Measurements from ENCODE around the gene FOXL2NB.
"Not testable (repeated sequence)": the region's sequence is repeated elsewhere in the genome, so short reads cannot be mapped to it uniquely, and the experiment has no call there.

The FOXL2NB gene

GRCh38 chr3:138919325-138919724, 27.7 kb upstream of the FOXL2NB start:
- H2AFZ ChIP-seq (ENCODE audit: low read depth, low read length): no peak overlapping the region
- H3K9me3 ChIP-seq (ENCODE audit: insufficient read depth, low read length): no peaks in the 10 kb centered on the region
- H3K4me3 ChIP-seq (ENCODE audit: low read length): no peak overlapping the region

GRCh38 chr3:138921316-138922292, 25.4 kb upstream of the FOXL2NB start:
- no peaks in the 10 kb centered on the region for H3K9me3 ChIP-seq (ENCODE audit: insufficient read depth, low read length)
- H3K36me3 ChIP-seq (replicated peaks; ENCODE audit: low read depth, low read length): no peaks in the 10 kb centered on the region
- H2AFZ ChIP-seq (ENCODE audit: low read depth, low read length): no peak overlapping the region
- no peaks in the 10 kb centered on the region for H3K79me2 ChIP-seq (ENCODE audit: low read length)
- peaks cover 5% of the 10 kb centered on the region; the same call in 1 of the 2 replicates for H3K27me3 ChIP-seq (ENCODE audit: low read depth, low read length)
- H3K4me1 ChIP-seq (ENCODE audit: low read length): peaks cover 2% of the 10 kb centered on the region; the same call in 1 of the 2 replicates
- no peak overlapping the region for H3K4me2 ChIP-seq (ENCODE audit: low read length)
- H3K4me3 ChIP-seq (ENCODE audit: low read length): no peak overlapping the region
- H4K20me1 ChIP-seq (ENCODE audit: insufficient read depth, low read length): no peaks in the 10 kb centered on the region
- TF ChIP-seq EZH2phosphoT487 (IDR thresholded peaks at IDR 0.05; ENCODE audit: low read depth) (no peak), CTCF (IDR thresholded peaks at IDR 0.05; ENCODE audit: low read depth, low read length) (no peak)
- no peak overlapping the region for H3K27ac ChIP-seq (ENCODE audit: low read length)
- H3K9ac ChIP-seq (ENCODE audit: low read length): no peak overlapping the region

More at GRCh38 chr3:138919325-138919724, 27.7 kb upstream of the FOXL2NB start:
- Histone ChIP-seq H3K9ac (ENCODE audit: low read length) (no peak overlapping the region), H4K20me1 (ENCODE audit: insufficient read depth, low read length) (no peaks in the 10 kb centered on the region), H3K79me2 (ENCODE audit: low read length) (no peaks in the 10 kb centered on the region), H3K27me3 (ENCODE audit: low read depth, low read length) (peaks cover 4% of the 10 kb centered on the region; the same call in 1 of the 2 replicates), H3K4me1 (ENCODE audit: low read length) (peaks cover 8% of the 10 kb centered on the region; the same call in 1 of the 2 replicates), H3K36me3 (replicated peaks; ENCODE audit: low read depth, low read length) (no peaks in the 10 kb centered on the region), H3K4me2 (ENCODE audit: low read length) (no peak overlapping the region), H3K27ac (ENCODE audit: low read length) (no peak overlapping the region)
- TF ChIP-seq EZH2phosphoT487 (IDR thresholded peaks at IDR 0.05; ENCODE audit: low read depth) (no peak), CTCF (IDR thresholded peaks at IDR 0.05; ENCODE audit: low read depth, low read length) (peak; percentile 30; the same call in 1 of the 2 replicates)

- H3K79me2 ChIP-seq (ENCODE audit: low read length); H4K20me1 ChIP-seq (ENCODE audit: insufficient read depth, low read length); H2AFZ ChIP-seq (ENCODE audit: low read depth, low read length); H3K27ac ChIP-seq (ENCODE audit: low read length); H3K4me3 ChIP-seq (ENCODE audit: low read length); H3K4me1 ChIP-seq (ENCODE audit: low read length); H3K9me3 ChIP-seq (ENCODE audit: insufficient read depth, low read length); H3K9ac ChIP-seq (ENCODE audit: low read length); H3K27me3 ChIP-seq (ENCODE audit: low read depth, low read length); H3K4me2 ChIP-seq (ENCODE audit: low read length); H3K36me3 ChIP-seq (replicated peaks; ENCODE audit: low read depth, low read length): not testable (repeated sequence)
Observed at GRCh38 chr3:138922400-138922799, 24.6 kb upstream of the FOXL2NB start.

GRCh38 chr3:138923531-138923994, 23.5 kb upstream of the FOXL2NB start:
- Histone ChIP-seq H3K27ac (ENCODE audit: low read length) (no peak overlapping the region), H3K27me3 (ENCODE audit: low read depth, low read length) (0 out of 2 replicates have a peak, but pooled peaks cover 3% of the 10 kb centered on the region), H3K4me1 (ENCODE audit: low read length) (peaks cover 2% of the 10 kb centered on the region; the same call in 1 of the 2 replicates), H2AFZ (ENCODE audit: low read depth, low read length) (peak overlapping the region; percentile 48; the same call in 1 of the 2 replicates), H3K4me3 (ENCODE audit: low read length) (peak overlapping the region; percentile 49), H3K9ac (ENCODE audit: low read length) (no peak overlapping the region), H3K79me2 (ENCODE audit: low read length) (no peaks in the 10 kb centered on the region), H3K4me2 (ENCODE audit: low read length) (peak overlapping the region; percentile 76), H3K9me3 (ENCODE audit: insufficient read depth, low read length) (no peaks in the 10 kb centered on the region), H3K36me3 (replicated peaks; ENCODE audit: low read depth, low read length) (no peaks in the 10 kb centered on the region), H4K20me1 (ENCODE audit: insufficient read depth, low read length) (no peaks in the 10 kb centered on the region)
- TF ChIP-seq EZH2phosphoT487 (IDR thresholded peaks at IDR 0.05; ENCODE audit: low read depth): no peak
- peak; percentile 91 for TF ChIP-seq CTCF (IDR thresholded peaks at IDR 0.05; ENCODE audit: low read depth, low read length)
